Activated gamma-delta T cell treated with Interleukin-2 at 50 U/mL for 16 hours (primary cell): ENCODE data around the gene GPT2.

Source experiments
- DNase-seq: peaks from one replicate; pipeline ENCODE4 v3.0.0-alpha.2; 2020

GPT2 gene, protein sequence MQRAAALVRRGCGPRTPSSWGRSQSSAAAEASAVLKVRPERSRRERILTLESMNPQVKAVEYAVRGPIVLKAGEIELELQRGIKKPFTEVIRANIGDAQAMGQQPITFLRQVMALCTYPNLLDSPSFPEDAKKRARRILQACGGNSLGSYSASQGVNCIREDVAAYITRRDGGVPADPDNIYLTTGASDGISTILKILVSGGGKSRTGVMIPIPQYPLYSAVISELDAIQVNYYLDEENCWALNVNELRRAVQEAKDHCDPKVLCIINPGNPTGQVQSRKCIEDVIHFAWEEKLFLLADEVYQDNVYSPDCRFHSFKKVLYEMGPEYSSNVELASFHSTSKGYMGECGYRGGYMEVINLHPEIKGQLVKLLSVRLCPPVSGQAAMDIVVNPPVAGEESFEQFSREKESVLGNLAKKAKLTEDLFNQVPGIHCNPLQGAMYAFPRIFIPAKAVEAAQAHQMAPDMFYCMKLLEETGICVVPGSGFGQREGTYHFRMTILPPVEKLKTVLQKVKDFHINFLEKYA

DNA sequence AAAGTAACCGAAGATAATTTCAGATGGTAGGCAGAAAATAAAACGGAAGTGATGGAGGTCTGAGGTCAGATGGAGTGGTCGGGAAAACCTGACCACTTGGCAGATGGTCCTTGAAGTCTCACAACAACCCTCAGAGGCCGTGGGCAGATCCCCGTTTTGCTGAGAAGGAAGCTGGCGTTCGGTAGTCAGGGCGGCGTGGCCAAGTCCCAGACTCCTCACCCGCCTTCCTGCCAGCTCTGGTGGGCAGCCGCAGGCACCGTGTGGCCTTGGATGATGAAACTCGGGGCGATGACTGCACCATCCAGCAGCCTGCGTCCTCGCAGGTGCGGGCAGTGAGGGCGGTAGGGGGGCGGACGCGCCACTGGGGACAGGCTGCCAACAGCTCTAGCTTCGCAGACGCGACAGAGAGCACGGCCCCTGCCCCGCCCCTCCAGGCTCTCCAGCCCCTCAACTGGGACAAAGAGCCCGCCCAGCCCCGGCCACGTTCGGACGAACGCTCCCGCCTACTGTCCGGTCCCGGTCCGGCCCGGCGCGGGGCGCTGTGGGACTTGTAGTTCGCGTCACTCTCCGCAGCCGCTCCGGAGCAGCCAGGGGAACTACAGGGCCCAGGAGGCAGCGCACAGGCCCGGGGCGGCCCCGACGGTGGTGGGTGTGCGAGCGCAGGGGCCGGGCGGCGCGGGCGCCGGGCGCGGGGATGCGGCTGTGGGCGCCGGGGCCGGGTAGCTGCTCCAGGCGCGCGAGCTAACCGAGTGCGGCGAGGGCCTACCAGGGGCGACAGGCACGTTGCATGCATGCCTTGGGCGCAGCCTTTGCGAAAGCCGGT, at the start of gene GPT2:
GPT2 (plus strand) TSS at position 673 of the 823 bp plus-strand sequence. CDS start 354 bp downstream, outside the sequence.
- peak; percentile 54 for DNase-seq

DNA sequence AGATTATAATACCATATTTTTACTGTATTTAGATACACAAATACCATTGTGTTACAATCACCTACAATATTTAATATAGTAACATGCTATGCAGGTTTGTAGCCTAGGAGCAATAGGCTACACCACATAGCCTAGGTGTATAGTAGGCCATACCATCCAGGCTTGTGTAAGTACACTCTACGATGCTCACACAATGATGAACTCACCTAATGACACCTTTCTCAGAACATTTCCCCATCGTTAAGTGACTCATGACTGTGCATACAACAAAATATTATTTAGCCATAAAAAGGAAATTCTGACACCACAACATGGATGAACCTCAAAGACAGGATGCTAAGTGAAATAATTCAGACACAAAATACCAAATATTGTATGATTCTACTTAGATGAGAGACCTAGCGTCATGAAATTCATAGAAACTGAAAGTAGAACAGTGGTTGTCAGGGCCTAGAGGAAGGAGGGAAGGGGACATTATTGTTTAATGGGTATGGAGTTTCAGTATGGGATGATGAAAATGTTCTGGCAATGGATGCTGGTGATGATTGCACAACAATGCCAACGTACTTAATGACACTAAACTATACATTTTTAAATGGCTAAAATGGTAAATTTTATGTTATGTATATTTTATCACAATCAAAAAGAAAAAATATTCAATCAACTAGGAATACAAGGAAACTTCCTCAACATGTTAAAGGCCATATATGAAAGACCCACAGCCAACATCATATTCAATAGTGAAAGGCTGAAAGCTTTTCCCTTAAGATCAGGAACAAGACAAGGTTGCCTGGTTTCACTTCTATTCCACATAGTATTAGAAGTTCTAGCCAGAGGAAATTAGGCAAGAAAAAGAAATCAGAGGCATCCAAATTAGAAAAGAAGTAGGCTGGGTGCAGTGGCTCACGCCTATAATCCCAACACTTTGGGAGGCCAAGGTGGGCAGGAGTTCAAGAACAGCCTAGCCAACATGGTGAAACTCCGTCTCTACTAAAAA, 47.3 kb upstream of the GPT2 start:
- DNase-seq = no peak

DNA sequence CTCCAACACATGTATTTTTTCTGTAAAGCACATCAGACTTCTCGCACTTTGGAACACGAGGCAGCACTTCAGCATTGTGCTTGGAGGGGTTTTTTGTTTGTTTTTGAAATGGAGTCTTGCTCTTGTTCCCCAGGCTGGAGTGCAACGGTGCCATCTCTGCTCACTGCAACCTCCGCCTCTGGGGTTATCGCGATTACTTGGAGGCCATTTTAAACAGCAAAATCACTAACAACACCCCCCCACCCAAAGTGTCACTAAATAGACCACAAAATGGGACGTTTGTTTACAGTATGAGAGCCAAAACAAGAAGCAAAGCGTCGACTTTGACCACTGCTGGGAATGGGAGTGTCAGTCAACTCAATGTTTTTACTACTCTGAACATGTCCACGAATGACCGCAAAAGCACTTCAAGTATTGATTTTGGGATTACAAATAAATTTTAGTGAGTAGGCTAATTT, 44.1 kb upstream of the GPT2 start:
- DNase-seq = no peak

DNA sequence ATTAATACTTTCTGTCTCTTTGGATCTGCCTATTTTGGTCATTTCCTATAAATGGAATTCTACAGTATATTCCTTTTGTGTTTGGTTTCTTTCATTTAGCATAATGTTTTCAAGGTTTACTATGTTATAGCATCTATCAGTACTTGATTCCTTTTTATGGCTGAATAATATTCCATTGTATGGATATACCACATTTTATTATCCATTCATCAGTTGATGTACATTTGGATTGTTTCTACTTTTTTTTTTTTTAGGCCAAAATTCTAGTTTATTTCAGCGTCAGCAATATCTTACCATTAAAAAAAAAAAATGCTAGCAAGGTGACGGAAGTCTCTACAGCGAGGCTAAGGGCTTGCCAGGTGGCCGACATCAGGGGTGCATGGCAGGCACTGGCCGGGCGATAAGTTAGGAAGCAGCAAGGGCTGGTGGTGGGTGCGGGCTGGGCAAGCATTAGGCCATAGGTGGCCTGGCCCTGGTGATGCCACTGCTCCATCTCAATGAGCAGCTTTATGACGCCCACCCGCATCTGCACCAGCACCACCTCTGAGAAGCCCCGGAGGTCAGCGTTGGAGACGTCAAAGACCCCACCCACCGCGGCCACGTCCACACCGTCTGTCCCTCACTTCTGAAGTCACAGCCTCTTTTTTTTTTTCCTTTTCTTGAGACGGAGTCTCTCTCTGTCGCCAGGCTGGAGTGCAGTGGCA, 41.8 kb upstream of the GPT2 start:
- DNase-seq = no peak

DNA sequence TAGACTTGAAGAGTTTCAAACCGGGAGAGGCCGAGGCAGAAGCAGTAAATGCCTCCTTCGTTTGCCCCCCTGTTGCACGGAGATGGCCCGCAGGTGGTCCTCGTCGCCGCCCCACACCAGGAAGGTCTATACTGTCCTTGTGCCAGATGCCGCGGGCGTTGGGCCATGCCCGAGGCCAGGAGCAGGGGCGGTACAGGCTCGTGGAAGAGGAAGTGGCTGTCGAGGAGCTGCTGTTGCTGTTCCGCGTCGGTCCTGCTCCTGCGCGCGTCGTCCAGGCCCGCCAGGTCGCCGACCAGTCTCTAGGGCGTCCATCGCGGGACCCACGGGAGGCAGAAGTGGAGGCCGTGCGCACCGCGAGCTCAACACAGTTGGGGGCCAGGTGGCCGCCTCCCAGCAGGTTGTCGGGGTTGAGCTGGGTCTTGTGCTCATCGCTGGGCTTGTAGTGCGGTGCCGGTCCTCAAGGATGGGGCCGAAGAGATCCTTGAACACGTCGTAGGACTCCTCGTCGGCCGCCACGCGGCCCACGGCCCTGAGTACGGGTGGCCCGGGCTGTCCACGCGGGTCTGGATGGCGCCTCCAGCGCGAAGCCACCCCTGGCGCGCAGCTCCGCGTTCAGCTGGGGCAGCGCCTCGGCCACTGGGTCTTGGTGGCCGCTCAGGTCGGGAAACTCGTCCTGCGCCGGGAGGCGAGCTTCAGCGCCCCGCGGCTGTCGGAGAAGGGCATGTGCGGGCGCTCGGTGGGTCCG, 40.1 kb upstream of the GPT2 start:
- no peak for DNase-seq

DNA sequence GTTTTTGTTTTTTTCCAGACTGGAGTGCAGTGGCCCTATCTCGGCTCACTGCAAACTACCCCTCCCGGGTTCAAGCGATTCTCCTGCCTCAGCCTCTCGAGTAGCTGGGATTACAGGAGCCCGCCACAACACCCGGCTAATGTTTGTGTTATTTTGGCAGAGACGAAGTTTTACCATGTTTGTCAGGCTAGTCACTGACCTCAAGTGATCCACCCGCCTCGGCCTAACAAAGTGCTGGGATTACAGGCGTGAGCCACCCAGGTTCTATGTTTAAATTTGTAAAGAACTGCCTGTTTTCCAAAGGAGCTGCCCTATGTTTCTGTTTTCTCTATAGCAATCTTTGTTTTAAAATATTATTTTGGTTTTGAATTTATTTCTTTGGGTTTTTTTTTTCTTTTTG, 39.4 kb upstream of the GPT2 start:
- no peak for DNase-seq

DNA sequence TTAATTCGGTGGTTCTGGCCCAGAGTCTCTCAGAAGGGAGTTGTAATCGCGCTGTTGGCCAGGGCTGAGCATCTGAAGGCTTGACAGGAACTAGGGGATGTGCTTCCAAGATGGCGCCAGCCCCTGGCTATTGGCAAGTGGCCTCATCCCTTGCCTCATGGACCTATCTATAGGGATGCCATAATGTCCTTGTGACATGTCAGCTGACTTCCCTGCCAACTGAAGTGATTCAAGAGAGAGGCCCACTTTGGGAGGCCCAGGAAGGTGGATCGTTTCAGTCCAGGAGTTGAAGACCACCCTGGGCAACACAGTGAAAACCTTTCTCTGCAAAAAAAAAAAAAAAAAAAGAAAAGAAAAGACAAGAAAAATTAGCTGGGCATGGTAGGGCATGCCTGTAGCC, 38.2 kb upstream of the GPT2 start:
- no peak for DNase-seq

DNA sequence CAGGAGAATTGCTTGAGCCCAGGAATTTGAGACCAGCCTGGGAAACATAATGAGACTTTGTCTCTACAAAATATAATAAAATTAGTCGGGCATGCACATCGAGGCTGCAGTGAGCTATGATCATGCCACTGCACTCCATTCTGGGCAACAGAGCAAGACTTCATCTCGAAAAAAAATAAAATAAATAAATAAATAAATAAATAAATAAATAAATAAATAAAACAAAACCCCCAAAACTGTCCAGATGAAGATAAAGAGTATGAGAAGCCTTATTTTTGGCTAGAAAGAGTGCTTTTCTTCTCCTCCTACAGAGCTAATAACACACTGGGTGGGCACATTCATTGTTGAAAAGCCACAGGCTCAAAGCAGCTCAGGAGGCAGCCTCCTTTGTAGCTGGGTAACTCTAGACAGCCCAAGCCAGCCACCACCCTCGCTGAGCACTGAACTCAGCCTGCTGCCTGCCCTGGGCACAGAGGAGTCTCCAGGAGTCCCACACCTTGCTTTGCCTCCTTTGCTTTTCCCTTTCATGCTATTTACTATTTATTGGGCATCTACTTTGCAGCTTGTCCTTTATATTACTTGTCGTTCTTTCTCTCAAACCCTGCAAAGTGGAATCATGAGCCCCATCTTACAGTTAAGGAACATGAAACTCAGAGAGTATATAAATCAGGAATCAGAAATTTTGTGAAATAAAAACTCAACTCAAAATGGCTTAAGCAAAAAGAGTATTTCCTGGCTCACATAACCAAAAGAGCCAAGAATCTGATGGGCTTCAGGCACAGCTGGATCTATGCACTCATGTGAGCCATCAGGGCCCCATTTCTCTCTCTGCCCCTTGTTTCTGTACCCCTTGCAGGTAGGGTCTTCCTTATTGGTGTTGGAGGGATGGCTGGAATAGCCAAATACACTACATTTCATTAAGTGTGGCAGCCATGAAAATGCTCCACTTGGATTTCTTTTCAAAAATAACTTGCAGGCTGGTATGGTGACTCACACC, 35.1 kb upstream of the GPT2 start:
- DNase-seq = no peak

DNA sequence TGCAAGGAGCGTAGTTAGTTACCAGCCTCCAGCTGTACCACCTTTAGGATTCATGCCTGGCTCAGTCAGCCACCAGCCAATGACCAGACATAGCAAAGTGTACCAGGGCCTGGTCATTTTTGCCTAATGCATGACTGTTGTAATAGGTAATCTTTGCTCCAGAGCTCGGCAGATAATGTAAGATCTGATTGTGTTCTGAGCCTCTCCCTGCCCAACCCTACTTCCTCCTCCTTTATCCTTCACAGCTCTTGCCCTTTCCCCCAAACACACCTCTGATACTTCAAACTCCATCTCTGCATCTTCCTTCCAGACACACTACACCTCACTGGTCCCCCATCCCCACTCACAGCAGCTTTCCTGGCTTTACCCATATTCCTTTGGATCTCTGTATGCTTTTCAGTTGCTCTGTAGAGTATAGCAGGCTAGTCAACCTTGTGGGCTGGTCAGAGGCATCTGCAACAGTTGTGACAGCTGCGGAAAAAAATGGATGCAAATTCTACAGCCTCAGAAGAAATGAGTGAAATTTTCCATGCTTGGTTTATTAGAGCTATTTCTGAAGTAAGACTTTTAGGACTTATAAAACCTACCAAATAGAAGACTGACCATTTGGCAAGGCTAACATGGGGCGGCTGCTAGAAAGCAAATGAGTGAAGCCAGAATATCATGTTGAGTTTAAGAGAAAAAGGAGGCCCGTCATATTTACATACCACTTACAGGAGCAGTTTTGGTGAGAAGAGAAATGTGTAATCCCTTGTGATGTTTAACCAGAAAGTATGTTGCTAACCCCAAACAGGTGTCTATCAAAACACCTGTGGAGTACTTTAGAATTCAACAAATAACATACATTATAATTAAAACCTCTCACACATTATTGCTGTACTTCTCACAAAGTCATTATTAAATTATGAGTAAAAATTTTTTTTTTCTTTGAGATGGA, 33.3 kb upstream of the GPT2 start:
- DNase-seq = no peak

DNA sequence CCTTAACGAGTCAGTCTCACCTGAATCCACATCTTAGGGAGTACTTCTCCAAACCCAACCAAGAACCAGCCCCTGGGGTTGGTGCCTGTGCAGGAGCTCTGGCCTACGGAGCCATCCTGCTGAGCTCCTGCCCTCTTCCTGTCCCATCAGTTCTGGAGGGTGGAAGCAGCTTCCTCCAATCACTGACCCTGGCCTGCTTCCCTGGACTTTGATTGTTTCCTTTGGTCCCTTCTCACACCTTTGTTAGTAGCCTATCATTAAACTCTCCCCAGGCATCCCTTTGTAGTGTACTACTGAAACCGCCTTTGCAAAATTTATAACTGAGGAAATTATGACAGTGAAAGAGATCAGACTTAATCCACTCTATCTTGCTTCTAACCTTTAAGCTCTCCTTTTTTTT, 32.0 kb upstream of the GPT2 start:
- DNase-seq = no peak

DNA sequence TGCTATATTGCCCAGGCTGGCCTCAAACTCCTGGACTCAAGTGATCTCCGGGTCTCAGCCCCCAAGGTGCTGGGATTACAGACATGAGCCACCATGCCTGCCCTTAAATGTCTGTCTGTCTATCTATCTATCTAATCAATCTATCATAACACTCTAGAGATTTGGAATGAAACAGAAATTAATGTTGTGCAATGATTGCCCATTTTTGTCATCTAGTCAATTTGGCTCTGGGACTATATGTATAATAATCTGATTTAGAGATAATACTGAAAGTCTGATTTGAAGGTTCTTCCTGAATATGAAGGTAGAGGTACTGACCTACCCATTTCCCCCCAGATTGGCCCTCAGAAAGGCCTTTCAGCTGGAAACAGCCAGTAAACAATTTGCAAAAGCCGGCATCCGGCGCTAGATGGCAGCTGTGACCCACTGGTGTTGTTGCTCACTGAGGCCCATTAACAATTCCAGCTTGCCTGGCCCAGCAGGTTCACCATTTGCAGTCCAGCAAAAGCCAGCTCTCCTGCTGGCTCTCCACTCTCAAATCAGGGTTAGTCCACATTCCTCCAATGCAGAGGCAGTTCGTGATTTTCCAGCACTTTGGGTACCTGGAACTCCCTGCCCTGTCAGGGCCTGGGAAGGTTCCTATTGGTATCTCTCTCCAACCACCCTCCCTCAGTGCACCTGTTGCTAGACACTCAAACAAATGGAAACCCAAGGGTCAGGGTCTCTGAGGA, 30.3 kb upstream of the GPT2 start:
- peak; percentile 44 for DNase-seq

DNA sequence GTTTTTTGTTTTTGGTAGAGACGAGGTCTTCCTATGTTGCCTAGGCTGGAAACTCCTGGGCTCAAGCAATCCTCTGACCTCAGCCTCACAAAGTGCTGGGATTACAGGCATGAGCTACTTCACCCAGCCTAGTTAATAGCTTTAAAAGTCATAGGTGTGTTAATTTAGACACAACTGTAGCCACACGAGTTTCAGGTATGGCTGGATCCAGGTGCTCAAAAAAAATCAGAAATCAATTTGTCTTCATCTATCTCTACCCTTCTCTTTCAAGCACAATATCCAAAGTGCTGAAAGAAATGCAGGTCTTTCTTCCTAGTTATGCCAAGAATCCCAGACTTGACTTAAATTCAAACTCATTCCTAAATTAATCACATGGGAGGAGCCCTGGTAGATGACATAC, 29.3 kb upstream of the GPT2 start:
- no peak for DNase-seq

DNA sequence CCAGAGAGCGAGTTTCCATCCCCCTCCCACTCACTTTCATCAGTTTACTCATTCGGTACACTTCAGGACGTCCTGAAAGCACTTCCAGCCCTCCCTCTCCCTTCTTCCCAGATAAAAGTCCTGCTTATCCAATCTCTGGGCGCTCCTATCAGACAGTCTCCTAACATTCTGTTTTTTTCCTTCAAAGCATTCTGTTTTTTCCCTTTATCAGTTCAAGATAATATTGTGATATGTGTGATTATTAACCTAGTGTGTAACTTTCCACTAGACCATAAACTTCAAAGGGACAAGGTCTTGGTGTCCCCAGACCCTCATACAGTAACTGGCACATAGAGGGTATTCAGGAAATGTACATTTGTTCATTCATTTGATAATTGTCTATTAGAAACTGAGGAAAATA, 28.8 kb upstream of the GPT2 start:
- no peak for DNase-seq

DNA sequence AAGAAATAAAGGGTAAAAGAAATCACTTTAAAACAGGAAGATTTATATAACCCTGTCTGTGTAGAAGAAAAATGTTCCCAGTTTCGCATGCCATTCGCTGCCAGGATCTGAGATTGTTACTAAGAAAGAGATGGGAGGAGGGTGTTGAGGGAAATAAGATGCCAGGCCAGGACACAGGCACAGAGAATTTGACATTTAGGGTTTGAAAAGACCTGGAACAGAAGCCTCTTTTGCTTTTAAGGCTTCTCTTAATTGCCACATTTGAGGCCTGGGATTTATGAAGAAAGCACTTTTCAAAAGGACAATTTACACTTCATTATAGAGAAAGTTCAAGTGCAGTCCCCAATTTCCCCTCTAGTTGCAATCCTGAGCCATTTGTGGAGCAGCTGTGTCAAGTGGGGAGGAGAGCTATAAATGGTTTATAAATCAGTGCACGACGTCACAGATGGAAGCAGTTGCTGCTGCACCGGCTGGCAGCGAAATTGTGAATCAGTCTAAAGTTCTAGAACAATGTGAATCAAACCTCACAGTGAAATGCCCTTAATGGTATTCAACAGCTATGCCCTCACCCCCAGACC, 26.7 kb upstream of the GPT2 start:
- DNase-seq = no peak

DNA sequence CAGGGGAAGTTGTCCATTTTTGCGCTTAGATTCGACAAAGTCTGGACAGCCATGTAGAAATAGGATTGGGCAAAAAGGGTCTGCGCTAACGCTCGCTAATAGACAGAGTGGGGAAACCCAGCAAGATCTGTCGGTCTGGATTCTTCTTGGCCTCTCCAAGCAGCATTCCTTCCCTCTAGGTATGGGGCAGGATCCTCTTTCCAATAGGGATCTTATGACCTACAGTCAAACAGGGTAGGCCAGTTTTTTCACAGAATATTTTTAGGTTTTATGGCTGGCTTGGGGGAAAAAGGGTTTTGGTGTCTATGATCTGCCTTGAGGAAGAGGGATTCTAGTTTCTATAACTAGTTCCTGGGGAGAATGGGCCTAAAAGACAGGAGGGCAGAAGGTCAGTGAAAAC, 26.0 kb upstream of the GPT2 start:
- DNase-seq = no peak

DNA sequence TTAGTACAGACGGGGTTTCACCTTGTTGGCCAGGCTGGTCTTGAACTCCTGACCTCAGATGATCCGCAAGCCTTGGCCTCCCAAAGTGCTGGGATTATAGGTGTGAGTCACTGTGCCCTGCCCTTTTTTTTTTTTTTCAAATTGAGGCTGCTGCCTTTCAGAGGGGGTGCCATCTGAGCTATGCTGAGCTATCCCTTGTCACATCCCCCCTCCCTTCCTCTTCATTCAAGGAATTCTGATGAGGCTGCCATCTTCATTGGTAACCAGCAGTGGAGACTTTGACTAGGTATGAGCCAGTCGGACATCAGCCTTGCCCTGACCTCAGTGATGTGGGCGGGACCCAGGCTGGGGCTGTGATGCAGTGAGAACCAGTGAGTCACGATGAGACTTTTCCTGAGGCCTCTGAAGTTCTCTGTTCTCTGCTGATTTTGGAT, 24.4 kb upstream of the GPT2 start:
- DNase-seq = no peak
